DMS153 (cell line): Measurements from ENCODE around the gene SH3D19.
"Not testable (repeated sequence)": the region's sequence is repeated elsewhere in the genome, so short reads cannot be mapped to it uniquely, and the experiment has no call there.

Source experiments
- DNase-seq: peaks from one replicate; lab custom pipeline; 2025; lab: John Stamatoyannopoulos, UW

SH3D19 gene

DNA sequence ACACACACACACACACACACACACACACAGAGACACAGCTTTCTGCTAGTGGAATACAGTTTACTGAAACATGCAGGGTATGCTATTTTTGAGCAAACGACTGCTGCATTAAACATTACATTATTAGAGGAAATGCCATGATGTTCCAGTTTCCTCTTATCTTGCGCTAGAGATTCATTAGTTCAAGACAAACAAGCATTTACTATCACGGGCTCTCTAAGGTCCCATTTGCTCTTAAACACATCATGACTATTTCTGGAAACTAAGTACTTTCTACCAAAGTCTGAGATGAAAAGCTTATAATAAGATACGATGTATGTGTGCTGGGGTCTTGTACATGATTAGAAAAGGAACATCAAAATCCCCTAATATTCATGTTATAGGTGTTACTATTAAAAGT, 177.1 kb downstream of the SH3D19 start:
- no peak for DNase-seq

- no peak for DNase-seq
Observed at GRCh38 chr4:151147000-151147399, 178.4 kb downstream of the SH3D19 start.

GRCh38 chr4:151144329-151145072, 180.9 kb downstream of the SH3D19 start:
- DNase-seq, result no peak

DNA sequence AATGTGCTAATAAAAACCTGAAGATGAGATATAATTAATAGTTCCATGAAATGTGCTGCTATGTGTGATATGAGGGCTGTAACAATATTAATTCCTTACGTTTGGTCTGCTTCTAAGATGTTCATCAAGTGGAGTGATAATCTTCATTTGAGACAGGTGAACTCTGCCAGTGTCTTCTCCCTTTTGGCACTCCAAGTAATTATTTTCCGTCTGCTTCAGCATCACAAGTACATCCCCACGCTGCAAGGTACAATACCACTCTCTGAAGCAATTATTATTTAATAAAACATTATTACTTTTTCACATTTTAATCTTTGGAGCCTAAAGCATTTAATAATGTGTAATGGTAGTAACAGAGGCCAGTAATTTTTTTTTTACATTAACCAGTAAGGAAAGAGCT, 181.6 kb downstream of the SH3D19 start:
- no peak for DNase-seq

DNA sequence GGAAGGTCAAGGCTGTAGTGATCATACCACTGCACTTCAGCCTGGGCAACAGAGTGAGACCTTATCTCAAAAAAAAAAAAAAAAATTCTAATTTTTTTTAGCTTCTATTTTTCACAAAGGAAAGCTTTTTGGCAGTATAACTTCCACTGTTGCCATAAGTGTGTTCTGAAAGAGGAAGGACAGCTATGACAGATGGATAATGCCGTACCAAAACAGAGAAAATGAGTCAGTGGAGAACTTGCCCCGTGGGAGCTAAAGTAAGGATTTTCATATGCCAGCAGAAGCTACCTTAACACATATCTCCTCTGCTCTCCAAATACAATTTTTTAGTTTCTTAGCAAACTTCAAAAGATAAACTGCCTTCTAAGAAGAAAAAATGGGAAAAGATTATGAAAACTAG, 182.2 kb downstream of the SH3D19 start:
- DNase-seq, result no peak

- no peak for DNase-seq
Observed at GRCh38 chr4:151142758-151143157, 182.6 kb downstream of the SH3D19 start.

DNA sequence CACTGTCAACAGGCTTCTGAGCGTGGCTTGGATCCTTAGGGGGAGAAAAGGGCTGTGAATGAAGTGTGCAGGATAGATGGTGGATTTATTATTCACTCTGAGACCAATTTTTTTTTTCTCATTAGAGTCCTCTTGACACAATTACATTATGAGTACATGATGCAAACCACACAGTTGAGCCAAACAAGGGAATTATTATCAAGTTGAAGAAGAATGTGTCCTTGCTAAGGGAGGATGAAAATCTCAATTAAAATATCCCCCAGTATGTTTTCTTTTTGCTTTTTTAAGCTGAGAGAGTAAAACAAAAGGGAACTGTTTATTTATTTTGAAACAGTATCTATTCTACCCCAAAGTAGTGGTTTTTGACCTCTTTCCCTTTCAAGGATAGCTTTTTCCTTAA, 185.6 kb downstream of the SH3D19 start:
- DNase-seq, result no peak

GRCh38 chr4:151136048-151136447, 189.4 kb downstream of the SH3D19 start:
- DNase-seq, result not testable (repeated sequence)

DNA sequence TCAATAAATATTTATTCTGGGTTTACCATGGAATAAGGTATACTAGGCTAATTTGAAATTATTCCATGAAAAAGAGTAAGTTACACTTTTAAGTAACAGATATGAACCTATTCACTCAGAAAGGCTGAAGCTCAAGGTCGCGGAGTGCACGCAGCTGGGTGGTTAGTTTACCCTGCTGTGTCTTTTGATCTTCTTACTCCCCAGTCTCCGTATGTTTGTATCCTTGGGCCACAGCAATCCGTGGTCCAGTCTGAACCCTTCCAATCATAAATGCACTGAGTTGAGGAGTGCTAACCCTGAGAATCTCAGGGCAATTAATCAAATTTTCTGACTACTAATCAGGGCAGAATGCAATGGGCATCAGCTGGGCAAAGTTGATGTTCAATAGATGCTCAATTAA, 192.1 kb downstream of the SH3D19 start:
- DNase-seq, result no peak

- DNase-seq, result no peak
Observed at GRCh38 chr4:151129796-151130195, 195.6 kb downstream of the SH3D19 start.

DNA sequence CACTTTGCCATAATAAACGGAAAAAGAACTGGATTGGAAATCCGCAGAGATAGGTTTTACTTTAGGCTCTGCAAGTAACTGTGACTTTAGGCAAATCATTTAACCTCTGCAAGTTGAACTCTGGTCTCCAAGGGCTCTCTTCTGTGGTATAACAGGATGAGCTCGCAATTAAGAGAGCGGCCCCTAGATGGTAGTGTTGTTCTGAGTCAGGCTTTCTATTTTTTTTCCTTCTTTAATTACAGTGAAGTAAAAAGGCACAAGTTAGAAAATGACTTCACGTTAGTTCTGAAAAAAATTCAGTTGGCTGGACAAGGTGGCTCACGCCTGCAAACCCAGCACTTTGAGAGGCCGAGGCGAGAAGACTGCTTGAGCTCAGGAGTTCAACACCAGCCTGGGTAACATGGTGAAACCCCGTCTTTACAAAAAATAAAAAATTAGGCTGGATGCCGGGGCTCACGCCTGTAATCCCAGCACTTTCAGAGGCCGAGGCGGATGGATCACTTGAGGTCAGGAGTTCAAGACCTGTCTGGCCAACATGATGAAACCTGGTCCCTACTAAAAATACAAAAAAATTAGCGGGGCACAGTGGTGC, 207.9 kb downstream of the SH3D19 start:
- peak; percentile 57 for DNase-seq

GRCh38 chr4:151114986-151115385, 210.4 kb downstream of the SH3D19 start:
- no peak for DNase-seq

DNA sequence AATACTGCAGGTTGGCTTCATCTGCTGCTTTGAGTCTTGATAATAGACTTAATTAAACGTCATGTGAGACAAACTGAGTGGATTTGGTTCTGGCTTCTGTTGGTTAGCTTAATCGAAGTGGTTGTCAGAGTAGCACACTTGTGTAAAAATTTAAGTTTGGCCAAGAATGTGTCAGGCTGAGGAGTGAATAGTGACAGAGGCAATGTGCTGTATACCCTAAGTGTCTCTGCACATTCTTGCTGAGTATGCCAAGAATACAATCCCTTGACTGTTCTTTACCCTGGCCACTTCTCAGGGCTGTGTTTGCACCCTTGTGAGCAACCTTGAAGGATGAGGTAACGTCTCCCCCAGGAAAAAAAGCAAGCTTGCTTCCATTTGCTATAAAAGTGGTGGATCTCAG, 211.1 kb downstream of the SH3D19 start:
- no peak for DNase-seq

GRCh38 chr4:151110236-151110635, 215.2 kb downstream of the SH3D19 start:
- no peak for DNase-seq

GRCh38 chr4:151107063-151107462, 218.3 kb downstream of the SH3D19 start:
- DNase-seq, result no peak

DNA sequence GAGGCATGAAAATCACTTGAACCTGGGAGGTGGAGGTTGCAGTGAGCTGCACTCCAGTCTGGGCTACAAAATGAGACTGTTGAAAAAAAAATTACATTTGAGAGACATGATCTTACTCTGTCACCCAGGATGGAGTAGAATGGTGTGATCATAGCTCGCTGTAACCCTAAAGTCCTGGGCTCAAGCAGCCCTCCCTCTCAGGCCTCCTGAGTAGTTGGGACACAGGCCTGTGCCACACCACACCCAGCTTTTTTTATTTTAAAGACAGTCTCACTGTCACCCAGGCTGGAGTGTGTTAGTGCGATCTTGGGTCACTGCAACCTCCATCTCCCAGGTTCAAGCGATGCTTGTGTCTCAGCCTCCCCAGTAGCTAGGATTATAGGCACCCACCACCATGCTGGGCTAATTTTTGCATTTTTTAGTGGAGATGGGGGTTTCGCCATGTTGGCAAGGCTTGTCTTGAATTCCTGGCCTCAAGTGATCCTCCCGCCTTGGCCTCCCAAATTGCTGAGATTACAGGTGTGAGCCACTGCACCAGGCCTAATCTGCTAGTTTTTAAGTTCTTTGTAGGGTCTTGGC, 219.9 kb downstream of the SH3D19 start:
- no peak for DNase-seq

DNA sequence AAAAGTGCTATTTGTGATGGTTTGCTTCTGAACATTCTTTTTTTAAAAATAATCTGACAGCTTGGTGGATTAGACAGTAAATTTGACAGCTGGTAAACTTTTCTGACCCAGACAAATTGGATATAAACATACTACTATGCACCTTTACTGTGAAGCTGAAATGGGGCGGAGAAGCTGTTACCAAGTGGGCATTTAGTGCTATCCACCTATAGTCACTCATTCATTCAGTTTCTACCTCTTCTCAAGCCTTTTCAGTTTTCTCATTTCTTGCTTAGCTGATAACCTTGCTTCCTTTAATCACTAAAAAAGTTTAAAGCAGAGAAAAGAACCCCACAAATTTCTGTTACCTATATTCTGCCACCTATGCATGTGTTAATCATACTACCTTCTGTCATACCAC, 220.8 kb downstream of the SH3D19 start:
- DNase-seq, result no peak

DNA sequence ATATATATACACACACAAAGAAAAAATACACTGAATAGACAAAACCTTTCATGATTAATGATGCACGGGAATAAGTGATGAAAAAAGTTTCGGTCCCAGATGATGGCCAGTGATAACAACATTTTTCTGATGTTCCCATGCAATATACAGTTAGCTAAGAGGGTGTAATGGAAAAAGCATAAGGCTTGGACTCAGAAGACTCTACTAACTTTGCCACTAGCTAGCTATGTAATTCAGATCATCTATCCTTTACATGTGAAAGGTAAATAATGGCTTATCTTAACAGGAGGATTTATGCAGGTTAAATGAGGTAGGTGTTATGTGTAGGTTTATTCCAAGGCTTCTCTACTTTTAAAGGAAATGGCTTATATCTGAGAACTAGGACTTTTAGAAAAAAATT, 221.6 kb downstream of the SH3D19 start:
- no peak for DNase-seq

- DNase-seq, result no peak
Observed at GRCh38 chr4:151100531-151100930, 224.9 kb downstream of the SH3D19 start.

- DNase-seq, result no peak
Observed at GRCh38 chr4:151099976-151100417, 225.4 kb downstream of the SH3D19 start.

GRCh38 chr4:151099229-151099975, 226.0 kb downstream of the SH3D19 start, which contains the start of gene RPS3A:
RPS3A (plus strand) TSS chr4:151099628; CDS start chr4:151099653, 25 bp downstream.
- DNase-seq, result peak; percentile 97

DNA sequence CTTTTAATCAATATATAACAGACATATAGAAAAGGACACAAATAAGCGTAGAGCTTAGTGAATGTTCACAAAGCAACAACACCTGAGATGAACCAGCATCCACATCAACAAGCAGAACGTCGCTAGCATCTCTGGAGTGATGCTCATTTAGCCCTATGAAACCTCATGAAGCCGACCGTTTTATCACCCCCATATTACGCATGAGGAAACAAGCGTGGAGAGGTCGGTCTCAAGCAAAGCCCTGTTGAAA, 226.5 kb downstream of the SH3D19 start:
- DNase-seq, result no peak

- DNase-seq, result no peak
Observed at GRCh38 chr4:151097759-151098158, 227.6 kb downstream of the SH3D19 start.
